ENCODE data around the gene MED13L.

Gene MED13L

DNA sequence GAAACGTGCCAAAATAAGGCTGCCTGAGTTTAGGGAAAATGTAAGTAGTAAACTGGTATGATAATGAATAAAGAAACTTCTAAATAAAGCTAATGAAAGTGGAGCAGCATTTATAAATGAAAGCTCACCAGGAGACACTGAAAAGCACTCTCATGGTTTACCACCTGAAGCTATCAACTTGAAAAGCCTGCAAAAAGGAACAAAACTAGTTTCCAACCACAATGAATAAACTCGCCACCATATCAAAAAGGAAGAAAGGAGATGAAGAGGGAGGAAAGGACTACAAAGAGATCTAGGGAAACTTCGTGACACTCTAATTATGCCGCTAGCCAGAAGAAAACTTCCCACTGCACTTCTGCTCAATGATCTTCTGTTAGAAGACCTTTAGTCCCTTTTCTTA, 66.7 kb downstream of the MED13L start:
- DNase-seq (ENCODE audit: low read depth in 2 of 2) = no peak

DNA sequence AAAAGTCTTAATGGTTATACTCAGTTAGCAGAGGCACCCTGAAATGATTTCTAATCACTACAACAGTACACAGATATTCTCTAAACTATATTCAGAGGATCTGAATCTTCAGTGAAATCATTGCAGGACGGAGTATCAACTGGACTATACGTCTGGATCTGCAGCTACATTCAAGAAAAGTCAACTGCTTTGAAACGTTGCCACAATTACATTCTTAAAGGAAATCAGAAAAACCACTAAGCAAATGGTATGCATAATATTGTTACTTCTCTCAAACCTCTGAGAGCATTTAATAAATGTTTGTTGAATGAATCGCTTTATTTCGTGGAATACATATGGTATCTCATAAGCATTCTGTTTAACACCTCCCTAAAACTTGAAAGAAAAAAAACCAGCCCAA, 67.4 kb downstream of the MED13L start:
- DNase-seq (ENCODE audit: low read depth in 2 of 2) = no peak

DNA sequence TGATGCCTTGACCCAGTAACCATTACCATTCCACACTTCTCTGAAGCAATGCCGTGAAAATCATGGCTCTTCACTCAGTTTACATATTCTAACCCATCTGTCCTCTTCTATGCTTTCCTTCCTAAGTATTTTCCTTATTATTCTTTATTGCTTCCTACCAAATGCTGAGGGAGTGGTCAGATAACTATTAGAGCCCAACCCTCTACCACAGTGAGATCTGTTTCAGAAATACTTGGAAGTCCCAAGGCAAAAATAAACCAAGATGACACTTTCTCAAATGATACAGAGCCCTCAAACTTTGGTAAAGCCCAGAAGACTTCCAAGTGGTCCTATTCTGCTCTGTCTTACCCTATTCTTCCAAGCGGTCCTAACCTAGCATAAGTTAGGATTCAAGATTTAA, 68.0 kb downstream of the MED13L start:
- DNase-seq (ENCODE audit: low read depth in 2 of 2) = no peak

DNA sequence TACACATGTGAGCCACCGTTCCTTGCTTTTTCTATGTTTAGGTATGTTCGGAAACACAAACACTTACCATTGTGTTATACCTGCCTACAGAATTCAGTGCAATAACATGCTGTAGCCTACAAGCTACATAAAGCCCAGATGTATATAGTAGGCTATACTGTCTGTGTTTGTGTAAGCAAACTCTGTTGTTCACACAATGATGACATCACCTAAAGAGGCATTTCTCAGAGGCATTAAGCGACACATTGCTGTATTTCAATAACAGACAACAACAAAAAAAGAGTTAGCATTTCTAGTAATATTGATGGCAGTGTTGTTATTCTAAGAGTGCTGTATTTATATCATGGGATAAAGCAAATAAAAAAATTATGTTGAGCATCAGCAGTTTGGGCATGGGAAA, 70.2 kb downstream of the MED13L start:
- no peak for DNase-seq (ENCODE audit: low read depth in 2 of 2)

DNA sequence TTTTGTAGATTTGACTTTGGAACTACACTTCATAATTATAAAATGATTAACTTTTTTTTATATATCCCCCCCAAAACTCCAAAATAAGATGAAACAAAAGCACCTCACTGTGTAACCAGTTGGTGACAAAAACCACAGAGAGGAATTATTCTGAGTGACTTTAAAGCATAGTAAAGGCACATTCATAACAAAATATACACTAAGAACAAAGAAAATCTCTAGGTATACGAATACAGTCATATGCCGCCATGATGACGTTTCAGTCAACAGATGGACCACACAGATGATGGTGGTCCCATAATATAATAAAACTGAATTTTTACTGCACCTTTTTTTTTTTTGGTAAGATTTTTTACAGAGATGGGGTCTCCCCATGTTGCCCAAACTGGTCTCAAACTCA, 70.7 kb downstream of the MED13L start:
- no peak for DNase-seq (ENCODE audit: low read depth in 2 of 2)

DNA sequence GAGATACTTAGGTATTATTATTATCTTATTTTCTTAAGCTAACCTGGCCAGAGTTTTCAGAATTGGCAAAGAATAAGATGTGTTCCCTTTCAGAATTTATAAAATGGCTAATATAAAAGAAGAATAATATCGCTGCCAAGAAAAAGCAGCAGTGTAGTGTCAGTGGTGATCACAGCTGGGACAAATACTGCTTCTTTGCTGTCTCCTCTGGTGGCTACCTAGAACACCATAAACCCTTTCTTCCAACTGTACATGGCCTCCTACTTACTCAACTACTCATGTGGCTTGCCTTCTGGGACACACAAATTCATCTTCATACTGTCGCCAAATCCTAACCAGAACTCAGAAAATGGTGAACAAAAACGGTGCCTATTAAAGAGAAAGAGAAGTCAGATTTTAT, 72.7 kb downstream of the MED13L start:
- DNase-seq (ENCODE audit: low read depth in 2 of 2) = no peak

DNA sequence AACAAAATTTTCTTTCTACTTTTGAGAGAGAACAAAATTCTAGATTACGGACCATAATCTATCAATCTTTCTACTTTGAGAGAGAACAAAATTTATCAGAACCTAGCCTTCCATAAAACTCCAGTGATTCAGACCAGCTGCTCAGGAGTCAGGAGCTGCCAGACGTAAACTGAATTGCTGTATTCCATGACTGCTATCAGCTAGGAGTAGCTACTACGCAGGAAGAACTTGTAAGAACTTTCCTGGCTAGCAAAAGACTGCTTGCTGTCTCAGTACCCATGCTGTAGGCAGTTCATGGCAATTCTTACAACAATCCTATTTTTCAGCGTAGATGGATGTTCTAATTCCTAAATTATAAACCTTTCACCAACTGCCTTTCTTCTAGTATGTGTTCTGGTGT, 73.3 kb downstream of the MED13L start:
- no peak for DNase-seq (ENCODE audit: low read depth in 2 of 2)

DNA sequence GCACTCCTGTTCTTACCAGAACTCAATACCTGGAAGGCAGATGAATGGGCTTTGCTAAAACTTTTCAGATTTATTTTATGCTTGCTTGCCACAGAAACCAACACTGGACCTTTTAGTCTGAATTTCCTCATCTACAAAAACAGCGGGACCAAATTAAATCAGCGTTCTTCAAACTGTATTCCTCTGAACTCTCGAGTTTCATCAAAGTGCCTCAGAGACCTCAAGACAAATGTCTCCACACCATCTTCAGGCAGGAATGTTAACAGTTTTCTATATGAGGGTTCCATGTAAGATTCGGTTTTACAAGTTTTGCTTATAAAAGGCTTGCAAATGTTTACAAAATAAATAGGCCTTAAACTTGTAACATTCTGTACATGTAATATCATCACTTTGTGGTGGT, 74.6 kb downstream of the MED13L start:
- no peak for DNase-seq (ENCODE audit: low read depth in 2 of 2)

DNA sequence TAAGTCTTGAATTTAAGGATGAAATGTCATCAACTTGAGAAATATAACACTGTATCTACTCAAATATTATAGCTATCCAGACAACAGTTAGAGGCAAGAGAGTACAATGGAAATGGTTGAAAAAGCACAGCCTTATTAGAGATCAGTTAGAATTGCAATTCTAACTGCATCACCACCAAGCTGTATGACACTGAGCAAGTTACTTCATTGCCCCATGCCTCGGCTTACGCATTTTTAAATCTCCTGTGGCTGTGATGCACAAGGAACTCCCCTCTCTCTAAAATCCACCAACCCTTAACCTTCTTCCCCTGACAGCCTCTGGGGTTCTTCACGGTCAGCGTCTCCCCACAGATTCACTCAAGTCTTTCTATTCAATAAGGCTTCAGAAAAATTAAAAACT, 75.1 kb downstream of the MED13L start:
- no peak for DNase-seq (ENCODE audit: low read depth in 2 of 2)

DNA sequence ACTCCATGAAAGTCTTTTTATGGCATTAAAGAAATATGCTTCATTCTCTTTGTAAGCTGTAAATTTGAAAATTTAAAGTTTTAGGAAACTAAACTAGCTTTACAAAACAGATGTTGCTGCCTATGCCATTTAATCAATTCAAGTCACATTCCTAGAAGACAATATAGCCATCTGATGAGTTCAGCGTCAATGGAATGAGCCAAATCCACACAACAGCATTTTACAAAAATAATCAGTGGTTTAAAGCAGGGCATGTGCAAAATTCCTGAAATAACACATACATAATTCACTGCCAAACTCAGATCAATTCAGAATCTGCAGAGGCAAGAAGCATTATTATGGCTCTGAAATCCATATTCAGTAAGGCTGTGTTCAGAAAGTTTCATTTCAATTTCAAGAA, 75.6 kb downstream of the MED13L start:
- DNase-seq (ENCODE audit: low read depth in 2 of 2) = no peak

DNA sequence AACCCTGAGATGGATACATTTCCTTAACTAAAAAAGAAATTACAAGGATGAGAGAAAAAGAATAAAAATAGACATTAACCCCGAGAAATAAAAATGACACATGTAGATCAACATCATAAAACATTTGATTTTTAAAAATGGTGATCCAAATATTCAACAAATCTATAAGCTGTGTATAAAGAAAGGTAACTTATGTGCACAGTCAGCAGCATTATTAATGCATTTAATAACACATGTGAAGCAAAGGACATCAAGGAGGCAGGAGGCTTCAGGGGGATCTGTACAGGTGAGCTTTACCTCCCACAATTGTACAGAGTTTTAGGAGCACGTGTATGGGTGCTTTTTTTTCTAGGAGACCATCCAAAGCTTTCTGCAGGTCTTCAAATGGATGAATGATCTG, 76.1 kb downstream of the MED13L start:
- DNase-seq (ENCODE audit: low read depth in 2 of 2) = no peak

DNA sequence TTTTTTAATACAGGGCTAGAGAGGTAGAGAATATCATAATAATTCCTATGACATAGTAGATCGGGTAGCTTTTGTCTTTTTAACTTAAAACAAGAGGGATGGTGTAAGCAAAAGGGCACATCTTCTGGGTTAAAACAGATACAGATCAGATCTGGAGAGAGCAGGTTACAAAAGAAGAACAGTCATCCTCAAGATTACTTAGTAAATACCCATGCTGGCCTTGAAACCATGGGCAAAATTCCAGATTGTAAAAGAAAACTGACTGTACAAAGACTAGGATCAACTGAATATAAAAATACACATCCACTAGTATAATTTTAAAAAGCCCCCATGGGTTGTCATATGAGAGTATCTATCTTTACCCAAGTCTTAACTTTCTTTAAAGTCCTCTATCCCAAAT, 76.7 kb downstream of the MED13L start:
- DNase-seq (ENCODE audit: low read depth in 2 of 2) = no peak

DNA sequence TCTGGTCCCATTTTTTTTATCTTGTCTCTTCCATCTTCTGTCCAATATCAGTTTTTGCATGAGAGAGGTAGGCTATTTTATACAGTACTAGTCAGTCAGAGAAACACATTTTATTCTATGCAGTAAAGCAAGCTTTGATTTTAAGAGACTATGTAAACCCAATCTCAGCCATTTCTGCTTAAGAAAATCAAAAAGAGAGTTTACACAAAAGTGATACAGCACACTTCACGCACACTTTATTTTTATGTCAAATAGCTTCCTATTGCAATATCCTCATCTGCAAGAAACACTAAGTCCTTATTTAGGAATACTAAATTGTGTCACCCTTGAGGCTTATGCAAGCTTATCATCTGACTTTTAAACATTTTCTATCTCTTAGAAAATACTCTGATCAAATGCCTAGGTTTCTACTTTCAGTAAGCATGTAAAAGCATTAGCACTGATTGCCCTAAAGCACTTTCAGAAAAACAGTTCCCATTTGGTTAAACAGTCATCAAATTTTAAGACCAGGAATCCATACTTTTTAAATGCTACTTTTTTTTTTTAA, 78.3 kb downstream of the MED13L start:
- no peak for DNase-seq (ENCODE audit: low read depth in 2 of 2)

DNA sequence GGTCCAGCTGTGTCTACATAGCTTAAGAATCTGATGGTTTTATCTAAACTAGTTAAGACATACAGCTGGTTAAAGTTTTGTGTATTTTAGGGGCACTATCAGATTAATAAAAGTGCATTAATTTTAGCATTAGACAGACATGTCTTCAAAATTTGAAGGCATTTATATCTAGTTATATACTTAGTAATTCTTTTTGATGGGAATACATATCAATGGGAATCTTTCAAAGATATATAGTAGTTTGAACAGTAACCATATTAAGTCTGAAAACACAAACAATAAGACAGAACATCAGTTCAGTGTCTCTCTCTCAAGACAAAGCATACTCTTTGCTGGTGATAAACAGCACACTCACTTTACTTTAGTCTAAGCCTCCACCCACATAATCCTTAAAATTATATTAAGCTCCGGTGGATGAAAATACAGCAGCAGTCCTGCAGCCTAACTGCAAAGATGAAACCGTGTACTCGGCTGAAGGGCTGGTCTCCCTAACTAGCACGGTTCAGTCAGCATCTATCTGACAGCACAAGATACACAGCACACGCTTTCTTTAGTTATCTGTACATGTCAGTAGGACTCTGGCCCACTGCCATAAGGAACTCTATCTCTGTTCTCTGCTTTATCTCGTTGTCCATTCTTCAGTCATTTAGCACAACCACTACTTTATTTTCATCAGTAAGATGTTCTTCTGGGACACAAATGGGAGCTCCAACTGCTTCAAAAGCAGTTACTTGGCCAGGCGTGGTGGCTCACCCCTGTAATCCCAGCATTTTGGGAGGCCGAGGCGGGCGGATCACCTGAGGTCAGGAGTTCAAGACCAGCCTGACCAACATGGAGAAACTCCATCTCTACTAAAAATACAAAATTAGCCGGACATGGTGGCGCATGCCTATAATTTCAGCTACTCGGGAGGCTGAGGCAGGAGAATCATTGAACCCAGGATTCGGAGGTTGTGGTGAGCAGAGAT, 80.5 kb downstream of the MED13L start:
- DNase-seq (ENCODE audit: low read depth in 2 of 2) = no peak

DNA sequence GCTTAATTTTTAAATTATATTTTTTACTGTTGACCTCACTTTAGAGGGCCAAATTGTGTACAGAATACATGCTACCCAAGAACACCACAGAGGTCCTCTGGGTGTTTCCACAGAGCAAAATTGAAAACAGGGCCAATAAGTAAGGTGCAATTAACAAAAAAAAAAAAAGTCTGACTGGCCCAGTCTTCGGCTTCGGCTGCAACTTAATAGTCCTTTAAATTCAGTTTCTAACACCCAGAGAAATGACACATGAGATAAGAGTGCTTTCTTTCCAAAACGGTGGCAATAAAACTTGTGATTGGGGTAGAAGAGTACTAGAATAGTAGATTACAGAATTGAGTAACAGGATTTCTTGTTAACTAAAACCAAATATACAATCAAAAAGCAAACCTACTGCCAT, 81.3 kb downstream of the MED13L start:
- DNase-seq (ENCODE audit: low read depth in 2 of 2) = no peak

DNA sequence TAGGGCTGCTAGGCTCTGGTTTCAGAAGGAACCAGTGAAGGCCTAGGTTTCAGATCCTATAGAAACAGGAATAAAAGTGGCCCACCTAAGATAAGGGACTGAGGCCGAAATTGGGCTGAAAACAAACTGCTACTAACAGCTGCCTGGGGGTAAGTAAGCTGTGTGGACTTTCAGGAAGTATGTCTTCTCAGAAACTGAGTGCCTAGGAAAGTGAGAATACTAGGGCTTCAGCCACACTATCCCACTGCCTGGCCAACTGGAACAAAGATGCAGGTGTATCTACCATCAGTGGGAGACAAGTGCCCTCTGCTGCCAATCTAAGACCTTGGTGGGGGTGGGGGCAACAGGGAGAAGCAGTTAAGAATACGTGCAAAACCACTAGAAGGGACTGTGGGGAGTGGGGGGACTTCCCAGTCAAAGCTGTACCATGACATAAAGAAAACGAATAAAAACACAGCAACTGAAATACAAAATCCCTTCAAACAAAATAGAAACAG, 82.5 kb downstream of the MED13L start:
- DNase-seq (ENCODE audit: low read depth in 2 of 2) = peak; percentile 12 to 46

DNA sequence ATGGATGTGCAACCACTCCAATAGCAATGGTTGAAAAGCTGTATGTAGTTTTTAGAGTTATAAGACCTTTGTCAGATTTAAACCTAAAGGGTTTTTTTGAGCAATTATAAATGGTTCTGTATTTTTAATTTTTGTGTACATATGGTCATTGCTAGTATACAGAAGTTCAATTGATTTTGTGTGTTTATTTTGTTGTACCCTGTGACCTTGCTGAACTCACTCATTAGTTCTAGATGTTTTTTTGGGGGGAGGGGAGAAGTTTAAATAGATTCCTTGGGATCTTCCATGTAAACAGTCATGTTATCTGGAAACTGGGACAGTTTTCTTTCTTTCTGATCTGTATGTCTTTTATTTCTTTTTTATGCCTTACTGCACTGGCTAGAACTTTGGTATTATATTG, 87.8 kb downstream of the MED13L start:
- DNase-seq (ENCODE audit: low read depth in 2 of 2) = no peak

DNA sequence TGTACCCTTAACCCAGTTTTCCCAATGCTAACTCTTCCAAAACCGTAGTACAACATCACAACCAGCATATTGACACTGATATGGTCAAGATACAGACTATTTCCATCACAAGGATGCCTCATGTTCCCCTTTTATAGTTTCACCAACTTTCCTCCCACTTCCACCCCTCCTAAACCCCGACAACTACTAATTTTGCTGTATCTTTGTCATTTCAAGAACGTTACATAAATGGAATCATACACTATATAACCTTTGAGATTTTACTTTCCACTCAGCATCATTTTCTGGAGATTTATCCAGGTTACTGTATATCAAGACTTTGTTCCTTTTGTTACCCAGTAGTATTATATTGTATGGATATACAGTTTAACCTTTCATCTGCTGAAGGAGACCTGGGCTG, 88.9 kb downstream of the MED13L start:
- DNase-seq (ENCODE audit: low read depth in 2 of 2) = no peak

DNA sequence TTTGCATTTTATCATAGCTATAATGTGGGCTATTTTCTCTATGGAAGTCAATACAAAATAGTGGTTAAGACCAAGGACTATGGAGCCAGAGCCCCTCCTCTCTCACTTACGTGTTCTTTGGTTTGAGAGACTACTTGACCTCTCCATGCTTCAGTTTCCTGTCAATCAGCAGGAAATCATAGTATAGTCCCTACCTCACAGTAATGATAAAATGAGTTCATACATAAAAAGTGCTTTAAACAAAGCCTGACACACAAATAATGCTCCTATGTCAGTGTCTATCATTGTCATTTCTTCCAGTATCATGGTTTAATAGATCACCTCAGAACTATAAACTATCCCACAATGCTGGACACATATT, 90.4 kb downstream of the MED13L start:
- DNase-seq (ENCODE audit: low read depth in 2 of 2) = no peak

DNA sequence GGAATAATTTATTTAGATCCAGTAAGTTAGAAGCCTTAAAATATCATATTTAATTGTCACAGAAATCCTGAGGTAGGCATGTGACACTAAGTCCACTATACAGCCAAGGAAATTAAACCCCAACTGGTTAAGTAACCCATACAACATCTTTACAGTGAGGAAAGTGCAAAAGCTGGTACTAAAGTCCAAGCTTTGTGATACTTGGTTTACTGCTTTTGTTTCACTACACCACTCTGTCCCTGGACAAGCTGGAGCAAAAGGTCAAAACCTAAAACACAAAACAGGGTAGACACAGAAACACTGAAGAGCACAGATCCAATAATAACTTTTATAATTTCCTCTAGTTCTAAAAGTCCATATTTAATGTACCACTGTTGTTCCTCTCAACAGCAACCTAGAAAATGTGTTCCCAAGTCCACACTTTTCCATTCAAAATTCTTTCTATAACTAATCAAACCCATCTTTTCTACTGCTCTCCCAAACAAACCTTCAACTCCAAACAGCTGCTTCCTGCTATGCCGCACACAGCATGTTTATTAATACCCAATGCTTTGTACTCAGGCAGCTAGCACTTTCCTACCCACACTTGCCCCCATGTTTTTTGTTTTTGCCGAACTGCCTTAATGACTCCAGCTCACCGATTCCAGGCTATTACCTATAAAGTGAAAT, 90.9 kb downstream of the MED13L start:
- DNase-seq (ENCODE audit: low read depth in 2 of 2) = no peak

DNA sequence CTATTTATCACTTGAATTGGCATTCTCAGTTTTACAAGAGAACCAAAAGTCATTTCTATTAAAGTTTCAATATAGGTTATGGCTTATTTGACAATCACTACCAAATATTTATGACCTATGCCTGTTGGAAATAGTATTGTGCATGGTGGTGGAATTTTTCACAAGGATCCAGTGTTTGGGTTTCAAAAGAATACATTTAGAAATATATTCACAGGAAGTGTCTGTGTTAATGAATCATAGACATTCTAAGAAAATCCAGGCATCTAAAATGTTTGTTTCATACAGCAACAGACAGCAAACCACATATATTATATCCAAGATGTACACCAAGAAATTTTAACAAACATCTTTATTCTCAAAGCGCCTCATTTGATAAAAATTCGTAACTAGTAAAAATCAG, 92.7 kb downstream of the MED13L start:
- DNase-seq (ENCODE audit: low read depth in 2 of 2) = no peak

DNA sequence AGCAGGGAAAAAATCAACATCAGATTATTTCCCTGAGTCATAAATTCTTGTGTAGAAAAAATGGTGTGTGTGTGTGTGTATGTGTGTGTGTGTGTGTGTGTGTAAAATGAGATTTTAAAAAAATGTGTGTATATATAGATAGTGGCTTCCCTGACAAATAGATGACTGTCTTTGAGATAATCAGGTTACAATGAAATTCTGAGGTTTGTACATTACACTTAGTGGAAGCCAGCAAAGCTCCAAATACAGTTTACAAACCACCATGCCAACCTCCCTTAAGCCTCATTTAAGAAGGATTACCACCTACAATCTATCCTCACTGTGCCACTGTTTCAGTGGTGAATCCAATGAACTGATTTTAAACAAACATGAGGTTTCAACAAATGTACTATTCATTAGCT, 93.8 kb downstream of the MED13L start:
- DNase-seq (ENCODE audit: low read depth in 2 of 2) = no peak

Data from stimulated activated CD4-positive, alpha-beta T cell treated with anti-CD3 and anti-CD28 coated beads, Interleukin-4, amount 100 ng/mL, for 48 hours (primary cell).